ENCODE results near the gene LIFR.

The LIFR gene

GRCh38 chr5:38576961-38577684 is 20.7 kb upstream of the LIFR start:
- no peaks in the 10 kb centered on the region for H3K36me3 ChIP-seq (ENCODE audit: control insufficient read depth, insufficient read depth, low read length)
- H3K27me3 ChIP-seq (replicated peaks; ENCODE audit: control insufficient read depth, insufficient read depth, low read length) = no peaks in the 10 kb centered on the region; the same call in 1 of the 2 replicates
- no peak for DNase-seq (ENCODE audit: extremely low read depth, insufficient read length)
- no peak for TF ChIP-seq CTCF (IDR thresholded peaks at IDR 0.05; ENCODE audit: insufficient read depth, low read length, poor library complexity, severe bottlenecking)
- no peak overlapping the region for H3K4me3 ChIP-seq (replicated peaks; ENCODE audit: low read depth, low read length)

GRCh38 chr5:38576442-38576841 is 20.0 kb upstream of the LIFR start:
- DNase-seq (ENCODE audit: extremely low read depth, insufficient read length) = no peak
- Histone ChIP-seq H3K27me3 (replicated peaks; ENCODE audit: control insufficient read depth, insufficient read depth, low read length) (no peaks in the 10 kb centered on the region; the same call in 1 of the 2 replicates), H3K36me3 (ENCODE audit: control insufficient read depth, insufficient read depth, low read length) (no peaks in the 10 kb centered on the region), H3K4me3 (replicated peaks; ENCODE audit: low read depth, low read length) (no peak overlapping the region)
- no peak for TF ChIP-seq CTCF (IDR thresholded peaks at IDR 0.05; ENCODE audit: insufficient read depth, low read length, poor library complexity, severe bottlenecking)

- no peak for DNase-seq (ENCODE audit: extremely low read depth, insufficient read length)
- no peak for TF ChIP-seq CTCF (IDR thresholded peaks at IDR 0.05; ENCODE audit: insufficient read depth, low read length, poor library complexity, severe bottlenecking)
- Histone ChIP-seq H3K27me3 (replicated peaks; ENCODE audit: control insufficient read depth, insufficient read depth, low read length) (no peaks in the 10 kb centered on the region; the same call in 1 of the 2 replicates), H3K4me3 (replicated peaks; ENCODE audit: low read depth, low read length) (no peak overlapping the region), H3K36me3 (ENCODE audit: control insufficient read depth, insufficient read depth, low read length) (no peaks in the 10 kb centered on the region)
Observed at GRCh38 chr5:38575476-38575875, 19.0 kb upstream of the LIFR start.

GRCh38 chr5:38574009-38574408 is 17.6 kb upstream of the LIFR start:
- no peak for DNase-seq (ENCODE audit: extremely low read depth, insufficient read length)
- Histone ChIP-seq H3K27me3 (replicated peaks; ENCODE audit: control insufficient read depth, insufficient read depth, low read length) (no peaks in the 10 kb centered on the region; the same call in 1 of the 2 replicates), H3K36me3 (ENCODE audit: control insufficient read depth, insufficient read depth, low read length) (no peaks in the 10 kb centered on the region), H3K4me3 (replicated peaks; ENCODE audit: low read depth, low read length) (no peak overlapping the region)
- TF ChIP-seq CTCF (IDR thresholded peaks at IDR 0.05; ENCODE audit: insufficient read depth, low read length, poor library complexity, severe bottlenecking) = no peak

GRCh38 chr5:38573521-38573920 is 17.1 kb upstream of the LIFR start:
- no peak for TF ChIP-seq CTCF (IDR thresholded peaks at IDR 0.05; ENCODE audit: insufficient read depth, low read length, poor library complexity, severe bottlenecking)
- H3K36me3 ChIP-seq (ENCODE audit: control insufficient read depth, insufficient read depth, low read length) = no peaks in the 10 kb centered on the region
- no peak for DNase-seq (ENCODE audit: extremely low read depth, insufficient read length)
- no peaks in the 10 kb centered on the region; the same call in 1 of the 2 replicates for H3K27me3 ChIP-seq (replicated peaks; ENCODE audit: control insufficient read depth, insufficient read depth, low read length)
- no peak overlapping the region for H3K4me3 ChIP-seq (replicated peaks; ENCODE audit: low read depth, low read length)
